VCaP (cell line): ENCODE measurements around the gene SBK1.
"Not testable (repeated sequence)": the region's sequence is repeated elsewhere in the genome, so short reads cannot be mapped to it uniquely, and the experiment has no call there.

Experiments used
- H3K27ac ChIP-seq: fragments of 450-650 bp; 2 replicates; pipeline ENCODE4 v1.5.1; 2017
- TF ChIP-seq, protein P1 (sequence below): fragments of 450-650 bp; conservative IDR thresholded peaks from 2 replicates; pipeline ENCODE4 v1.5.1; 2017; ENCODE audit warnings: mild to moderate bottlenecking, moderate library complexity

Gene SBK1

GRCh38 chr16:28291651-28292626 lies at the start of gene SBK1:
Gene SBK1, plus strand, starts transcription at chr16:28292525. Its CDS starts 24,867 bp downstream, at chr16:28317392.
- H3K27ac ChIP-seq, result peak within 1 kb of the TSS; percentile 75
- TF ChIP-seq, protein P1, sequence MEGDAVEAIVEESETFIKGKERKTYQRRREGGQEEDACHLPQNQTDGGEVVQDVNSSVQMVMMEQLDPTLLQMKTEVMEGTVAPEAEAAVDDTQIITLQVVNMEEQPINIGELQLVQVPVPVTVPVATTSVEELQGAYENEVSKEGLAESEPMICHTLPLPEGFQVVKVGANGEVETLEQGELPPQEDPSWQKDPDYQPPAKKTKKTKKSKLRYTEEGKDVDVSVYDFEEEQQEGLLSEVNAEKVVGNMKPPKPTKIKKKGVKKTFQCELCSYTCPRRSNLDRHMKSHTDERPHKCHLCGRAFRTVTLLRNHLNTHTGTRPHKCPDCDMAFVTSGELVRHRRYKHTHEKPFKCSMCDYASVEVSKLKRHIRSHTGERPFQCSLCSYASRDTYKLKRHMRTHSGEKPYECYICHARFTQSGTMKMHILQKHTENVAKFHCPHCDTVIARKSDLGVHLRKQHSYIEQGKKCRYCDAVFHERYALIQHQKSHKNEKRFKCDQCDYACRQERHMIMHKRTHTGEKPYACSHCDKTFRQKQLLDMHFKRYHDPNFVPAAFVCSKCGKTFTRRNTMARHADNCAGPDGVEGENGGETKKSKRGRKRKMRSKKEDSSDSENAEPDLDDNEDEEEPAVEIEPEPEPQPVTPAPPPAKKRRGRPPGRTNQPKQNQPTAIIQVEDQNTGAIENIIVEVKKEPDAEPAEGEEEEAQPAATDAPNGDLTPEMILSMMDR, result no peak

DNA sequence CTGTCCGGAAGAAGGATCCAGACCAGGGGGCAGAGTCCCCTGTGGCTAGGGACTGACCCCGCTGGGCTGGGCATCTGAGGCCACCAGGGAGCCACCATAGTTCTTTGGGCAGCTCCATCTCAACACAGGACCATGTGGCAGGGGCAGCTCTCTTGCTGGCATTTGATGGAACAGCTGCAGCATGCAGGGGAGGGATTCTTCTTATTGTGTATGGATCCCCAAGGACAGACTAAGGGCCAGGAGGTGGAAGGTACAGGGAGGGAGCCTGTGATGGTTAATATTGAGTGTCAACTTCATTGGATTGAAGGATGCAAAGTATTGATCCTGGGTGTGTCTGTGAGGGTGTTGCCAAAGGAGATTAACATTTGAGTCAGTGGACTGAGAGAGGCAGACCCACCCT lies 42.8 kb upstream of the SBK1 start:
- not testable (repeated sequence) for H3K27ac ChIP-seq

DNA sequence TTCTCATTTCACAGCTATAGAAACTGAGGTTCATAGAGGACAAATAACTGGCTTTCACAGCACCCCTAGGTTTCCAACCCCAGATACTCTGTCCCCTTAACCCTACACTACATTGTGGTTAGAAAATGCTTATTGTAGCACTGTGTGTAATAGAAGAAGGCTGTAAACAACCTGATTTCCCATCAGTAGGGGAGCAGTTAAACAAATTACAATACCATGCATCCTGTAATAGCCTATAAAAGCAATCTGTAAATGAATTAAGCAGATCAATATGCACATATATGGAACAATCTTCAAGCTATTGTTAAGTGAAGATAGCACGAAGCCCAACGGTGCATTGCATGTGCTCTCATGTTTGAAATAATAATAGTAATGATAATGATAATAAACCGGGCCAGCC lies 41.3 kb upstream of the SBK1 start:
- TF ChIP-seq, protein P1, result no peak
- H3K27ac ChIP-seq, result no peak overlapping the region

DNA sequence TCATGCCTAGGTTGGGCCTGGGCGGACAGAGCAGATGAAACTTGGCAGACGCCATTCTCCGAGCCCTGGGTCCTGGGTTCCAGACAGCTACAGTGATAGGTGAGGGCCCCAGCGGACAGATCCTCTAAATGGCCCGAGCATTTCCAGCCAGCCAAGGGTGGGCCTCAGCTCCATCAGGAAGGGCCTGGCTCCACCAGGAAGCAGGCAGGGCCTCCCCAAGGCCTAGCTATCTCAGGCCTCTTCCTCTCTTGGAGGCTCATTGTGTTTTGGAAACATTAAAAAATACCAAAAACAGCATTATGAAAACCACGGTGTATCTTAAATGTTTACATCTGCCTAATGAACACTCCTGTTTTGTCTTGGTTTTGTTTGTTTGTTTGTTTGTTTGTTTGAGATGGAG lies 38.2 kb upstream of the SBK1 start:
- TF ChIP-seq, protein P1, result no peak
- H3K27ac ChIP-seq, result no peak overlapping the region

GRCh38 chr16:28255838-28256237 lies 36.5 kb upstream of the SBK1 start:
- TF ChIP-seq, protein P1, result no peak
- no peak overlapping the region for H3K27ac ChIP-seq

DNA sequence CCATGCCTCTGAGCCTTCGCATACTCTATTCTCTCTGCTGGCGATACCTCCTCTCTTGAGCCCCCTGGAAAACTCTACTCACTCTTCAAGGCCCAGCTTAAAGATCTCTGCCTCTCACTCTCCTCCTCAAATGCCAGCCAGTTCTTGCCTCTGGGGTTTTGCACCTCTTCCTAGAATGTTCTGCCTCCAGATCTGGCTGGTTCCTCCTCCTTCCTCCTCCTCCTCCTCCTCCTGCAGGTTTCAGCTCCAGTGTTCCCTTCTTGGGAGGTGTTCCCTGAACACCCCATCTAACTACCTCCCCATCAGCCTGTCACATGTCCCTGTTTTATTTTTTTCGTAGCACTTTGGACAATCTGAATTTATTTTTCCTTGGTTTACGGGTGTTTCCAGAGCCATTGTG lies 35.1 kb upstream of the SBK1 start:
- H3K27ac ChIP-seq, result no peak overlapping the region
- TF ChIP-seq, protein P1, result no peak

DNA sequence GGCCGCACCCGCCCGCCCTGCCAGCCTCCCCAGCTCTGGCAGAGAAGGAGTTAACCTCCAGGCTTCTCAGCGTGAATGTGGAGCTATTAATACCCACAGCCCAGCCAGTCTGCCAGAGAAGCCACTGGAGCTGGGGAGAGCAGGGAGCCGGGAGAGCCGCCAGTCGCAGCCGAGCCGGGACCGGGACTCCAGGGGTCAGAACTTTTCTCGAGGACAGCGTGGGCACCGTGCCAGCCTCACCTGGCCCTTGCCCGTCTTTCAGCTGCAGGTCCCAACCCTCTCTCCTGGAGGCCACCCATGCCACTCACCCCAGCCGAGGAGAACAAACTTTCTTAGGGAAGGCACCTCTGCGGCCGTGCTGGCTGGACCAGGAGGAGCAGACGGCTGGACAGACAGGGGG lies 33.8 kb upstream of the SBK1 start:
- no peak overlapping the region for H3K27ac ChIP-seq
- TF ChIP-seq, protein P1, result no peak
